GM21717 (cell line): ENCODE data around the gene MLN.

Experiments
- ATAC-seq: cut with Tn5 transposase; IDR thresholded peaks from one replicate; pipeline ENCODE4 v1.9.1; 2021; ENCODE audit warnings: mild to moderate bottlenecking, moderate library complexity; ENCODE audit not compliant: unreplicated experiment

The MLN gene

DNA sequence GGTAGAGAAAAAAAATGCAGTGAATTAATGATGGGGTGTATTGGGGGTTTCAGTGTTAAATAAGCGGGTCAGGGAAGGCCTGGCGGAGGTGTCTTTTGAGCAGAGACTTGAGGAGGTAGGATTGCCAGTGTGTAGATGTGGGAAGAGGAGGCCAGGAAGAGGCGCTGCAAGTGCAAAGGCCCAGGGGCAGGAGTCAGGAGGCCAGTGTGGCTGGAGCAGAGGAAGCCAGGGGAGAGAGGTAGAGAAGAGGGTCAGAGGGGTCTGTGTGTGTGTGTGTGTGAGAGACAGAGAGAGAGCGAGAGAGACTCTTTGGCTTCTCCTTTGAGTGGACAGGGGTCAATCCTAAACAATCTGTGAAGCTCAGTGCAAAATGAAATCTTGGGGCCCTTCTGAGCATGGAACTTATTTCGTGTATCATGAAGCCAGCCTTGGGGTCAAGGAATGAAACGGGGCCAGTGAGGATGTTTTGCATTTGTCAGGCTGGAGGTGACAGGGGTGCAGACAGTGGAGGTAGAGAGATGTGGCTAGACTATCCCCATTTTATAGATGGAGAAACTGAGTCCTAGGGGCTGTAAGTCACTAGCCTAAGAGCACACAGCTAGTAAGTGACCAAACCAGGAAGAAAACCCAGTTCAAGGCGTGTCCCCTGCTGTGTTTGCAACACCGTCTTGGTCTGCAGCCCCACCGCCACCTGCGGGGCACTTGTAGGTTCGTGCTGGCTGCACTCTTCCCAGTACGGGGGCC is 47.4 kb downstream of the MLN start:
- no peak for ATAC-seq

DNA sequence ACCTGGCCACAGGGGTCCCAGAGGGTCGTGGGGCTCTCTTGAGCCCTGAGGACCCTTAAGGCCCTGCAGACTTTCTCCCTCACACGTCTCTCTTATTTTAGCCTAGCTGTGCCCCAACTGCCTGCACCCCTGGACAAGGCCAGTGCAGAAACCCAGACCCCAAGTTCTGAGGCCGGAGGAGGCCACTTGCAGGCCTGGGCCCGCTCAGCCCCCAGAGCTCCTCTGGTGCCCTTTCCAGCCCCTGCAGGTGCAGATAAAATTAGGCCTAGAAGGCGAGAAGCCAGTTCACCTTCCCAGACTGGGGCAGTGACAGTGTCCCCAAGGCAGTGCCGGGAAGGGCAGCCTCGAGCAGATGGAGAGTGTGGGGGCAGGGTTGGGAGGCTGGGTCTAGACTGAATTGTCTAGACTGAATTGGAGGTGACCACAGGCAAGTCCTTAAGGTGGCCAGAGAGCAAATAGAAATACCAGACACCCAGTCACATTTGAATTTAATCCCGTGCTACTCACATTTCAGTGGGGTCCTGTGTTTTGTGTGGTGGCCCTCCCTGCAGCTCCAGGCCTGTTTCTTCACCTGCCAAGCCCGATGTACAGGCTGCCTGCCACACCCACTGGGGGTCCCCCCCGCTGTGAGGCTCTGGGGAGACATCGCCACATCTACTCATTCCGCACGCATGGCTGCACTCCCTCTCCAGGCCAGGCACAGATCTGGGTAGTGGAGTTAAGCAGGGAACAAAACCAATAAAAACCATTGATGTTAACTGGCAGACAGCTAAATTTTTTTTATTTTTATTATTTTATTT is 48.5 kb downstream of the MLN start:
- no peak for ATAC-seq

DNA sequence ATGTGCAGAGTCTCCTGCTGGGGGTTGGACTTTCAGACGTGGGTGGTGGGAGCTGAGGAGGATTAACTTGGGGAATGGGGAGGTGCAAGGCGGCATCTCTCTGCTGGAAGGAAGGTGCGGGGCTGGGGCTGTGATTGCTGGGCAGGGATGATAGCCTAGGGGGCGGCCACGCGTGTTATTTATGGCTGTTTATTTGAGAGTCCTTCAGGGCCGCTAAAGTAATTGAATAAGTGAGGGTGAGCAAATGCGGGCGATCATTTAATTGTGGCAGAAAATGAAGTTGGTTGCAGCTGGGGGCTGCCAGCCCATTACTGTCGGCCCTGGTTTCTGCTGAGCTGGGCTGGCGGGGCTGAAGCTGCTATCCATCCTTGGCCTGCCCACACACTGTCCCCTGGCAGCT is 49.6 kb downstream of the MLN start:
- no peak for ATAC-seq

DNA sequence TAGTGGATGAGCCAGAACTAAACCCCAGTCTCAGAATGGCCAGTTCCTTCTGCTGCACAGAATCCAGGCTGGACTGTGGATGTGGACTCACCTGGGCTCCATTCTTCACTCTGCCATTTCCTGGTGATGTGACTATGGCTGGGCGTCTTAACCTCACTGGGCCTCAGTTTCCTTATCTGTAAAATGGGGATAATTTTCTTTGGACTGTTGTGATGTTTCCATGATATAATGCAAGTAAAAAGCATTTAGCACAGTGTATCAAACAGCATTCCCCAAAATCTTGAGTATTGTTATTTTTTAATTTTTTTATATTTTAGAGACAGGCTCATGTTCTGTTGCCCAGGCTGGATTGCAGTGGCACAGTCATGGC is 51.2 kb downstream of the MLN start:
- ATAC-seq = no peak

DNA sequence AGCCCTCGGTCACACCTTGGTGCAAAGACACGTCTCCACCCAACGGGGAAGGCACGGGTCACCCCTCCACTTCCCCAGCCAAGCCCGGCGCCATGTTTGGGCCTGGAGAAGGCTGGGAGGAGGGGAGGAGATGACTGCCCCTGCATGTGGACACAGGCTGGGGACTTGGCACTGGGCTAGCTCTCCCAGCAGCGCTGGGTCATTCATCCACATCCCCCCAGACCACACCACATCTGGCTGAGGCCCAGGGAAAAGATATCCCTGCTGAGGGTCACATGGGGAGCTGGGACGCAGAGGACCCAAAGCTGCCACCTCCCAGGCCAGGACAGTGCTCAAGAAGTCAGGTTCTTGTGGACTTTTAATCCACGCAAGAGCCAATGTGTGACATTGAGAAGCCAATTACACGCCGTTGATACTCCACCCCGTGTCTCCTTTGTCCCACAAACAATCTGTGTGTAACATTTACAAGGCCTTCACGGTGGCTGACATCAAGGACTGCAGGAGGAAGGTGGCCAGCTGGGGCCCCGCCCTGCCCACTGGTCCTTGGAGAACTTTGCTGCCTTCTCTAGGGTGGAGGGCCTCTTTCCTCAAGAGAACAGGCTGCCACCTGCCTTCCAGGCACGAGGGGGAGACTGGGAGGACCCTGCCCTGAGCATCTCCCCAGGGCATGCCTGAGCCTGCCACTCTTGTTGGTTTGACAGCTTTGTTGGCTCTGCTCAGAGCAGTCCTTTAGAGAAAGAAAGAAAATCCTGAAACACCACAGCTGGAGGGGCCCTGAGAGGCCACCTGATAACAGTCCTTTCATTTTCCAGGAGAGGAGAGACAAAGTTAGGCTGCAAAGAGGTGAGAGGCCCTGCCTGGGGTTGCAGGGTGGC is 51.8 kb downstream of the MLN start:
- ATAC-seq = no peak

DNA sequence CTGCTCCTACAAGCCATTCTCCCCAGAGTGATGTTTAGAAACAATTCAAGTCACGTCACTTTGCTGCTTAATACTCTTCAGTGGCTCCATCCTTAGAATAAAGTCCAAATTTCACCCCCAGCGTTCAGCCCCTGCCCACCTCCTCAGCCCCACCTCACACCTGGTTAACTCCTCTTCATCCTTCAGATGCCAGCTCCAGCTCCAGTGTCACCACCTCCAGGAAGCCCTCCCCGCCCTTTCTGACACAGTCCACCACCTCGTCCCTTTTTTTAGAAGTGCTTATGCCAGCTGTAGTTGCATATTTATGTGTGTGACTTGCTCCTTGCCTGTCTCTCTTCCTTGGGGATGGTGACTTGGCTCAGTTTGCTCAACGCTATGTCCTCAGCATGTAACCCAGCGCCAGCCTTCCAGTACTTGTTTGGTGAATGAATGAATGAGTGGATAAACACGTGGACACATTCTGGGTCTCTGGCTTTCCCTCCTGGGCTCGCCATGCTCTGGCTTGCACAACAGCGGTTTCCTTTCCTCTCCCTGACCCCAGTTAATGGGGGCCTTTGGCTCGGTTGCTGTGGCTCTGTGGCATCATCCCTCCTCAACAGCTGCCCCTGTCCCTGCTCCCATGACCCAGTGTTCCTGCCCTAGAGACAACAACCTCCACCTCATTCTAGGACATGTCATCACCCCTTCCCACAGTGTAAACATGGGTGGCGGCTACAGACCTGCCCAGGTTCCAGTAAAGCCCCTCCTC is 53.4 kb downstream of the MLN start:
- no peak for ATAC-seq

DNA sequence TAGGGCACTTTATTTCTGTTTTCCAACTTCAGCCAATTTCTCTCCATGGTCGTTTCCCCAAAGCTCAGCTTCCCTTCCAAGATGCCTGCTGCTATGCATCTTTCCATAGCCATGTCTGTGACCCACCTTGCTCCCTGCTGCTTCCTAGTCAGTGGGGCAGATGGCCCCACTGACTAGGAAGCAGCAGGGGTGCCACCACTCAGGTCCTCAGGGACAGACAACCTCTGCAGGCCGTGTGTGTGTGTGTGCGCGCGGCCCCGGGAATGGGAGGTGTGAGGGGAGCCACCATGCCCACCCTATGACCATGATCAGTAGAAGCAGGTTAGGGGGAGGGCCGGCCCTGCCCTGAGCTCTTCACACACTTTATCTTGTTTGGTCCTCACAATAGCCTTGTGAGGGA is 54.4 kb downstream of the MLN start:
- no peak for ATAC-seq

DNA sequence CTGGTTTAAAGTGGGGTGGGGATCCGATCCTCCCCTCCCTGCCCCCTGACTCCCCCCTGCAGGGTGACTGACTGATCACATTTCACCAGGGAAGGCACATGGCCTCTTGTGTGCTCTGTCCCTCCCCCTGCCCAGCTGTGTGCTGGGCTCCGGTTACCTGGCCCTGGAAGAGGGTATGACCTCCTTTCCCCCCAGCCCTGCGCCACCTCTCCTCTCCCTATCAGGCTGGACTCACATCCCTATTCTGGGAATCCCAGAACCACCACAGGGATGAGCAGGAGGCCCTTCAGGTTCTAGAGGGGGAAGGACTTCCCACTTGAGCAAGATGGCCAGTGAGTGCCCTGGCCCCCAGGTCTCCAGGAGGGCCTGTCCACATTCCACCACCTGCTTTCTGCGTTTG is 55.0 kb downstream of the MLN start:
- ATAC-seq = no peak

DNA sequence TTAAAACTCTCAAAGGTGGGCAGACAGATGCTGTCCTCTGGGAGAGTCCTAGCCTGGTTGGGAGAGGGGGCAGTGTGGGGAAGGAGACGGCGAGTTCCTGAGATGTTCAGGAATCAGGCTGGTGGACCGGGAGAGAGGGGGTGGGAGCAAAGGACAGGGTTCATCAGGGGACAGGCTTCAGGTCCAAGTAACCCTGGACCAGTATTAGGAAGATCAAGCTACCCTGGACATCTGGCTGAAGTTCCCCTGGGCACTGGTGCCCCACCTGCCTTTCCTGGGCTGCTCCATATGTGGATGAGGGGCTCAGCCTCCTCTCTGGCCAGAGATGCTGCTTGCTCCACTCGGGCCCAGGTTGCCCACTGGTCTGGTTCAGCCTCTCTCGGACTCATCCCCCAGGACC is 56.0 kb downstream of the MLN start:
- no peak for ATAC-seq

DNA sequence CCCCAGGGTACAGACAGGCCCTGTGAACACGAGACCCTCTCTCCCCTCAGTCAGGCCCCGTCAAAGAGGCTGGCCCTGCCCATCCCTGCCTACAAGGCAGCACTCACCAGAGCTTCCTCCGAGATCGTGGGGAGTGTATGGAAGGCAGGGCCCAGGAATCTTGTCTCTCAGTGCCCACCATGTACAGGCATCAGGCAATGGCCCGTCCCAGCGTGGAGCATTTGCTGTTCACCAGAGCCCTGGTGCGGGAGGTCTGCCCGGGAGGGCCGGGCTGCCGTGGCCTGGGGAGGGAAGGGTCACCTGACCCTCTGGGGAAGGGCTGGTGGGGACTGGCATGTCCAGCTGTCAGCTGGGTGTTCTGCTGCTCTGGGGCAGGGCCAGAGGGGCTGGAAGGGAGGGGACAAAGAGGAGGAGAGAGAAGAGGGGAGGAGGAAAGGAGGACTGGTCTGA is 57.1 kb downstream of the MLN start, which contains the start of gene IP6K3:
Gene IP6K3, minus strand, starts transcription at position 255 of the 450 bp plus-strand sequence. CDS start 11,429 bp downstream, outside the sequence.
- no peak for ATAC-seq

DNA sequence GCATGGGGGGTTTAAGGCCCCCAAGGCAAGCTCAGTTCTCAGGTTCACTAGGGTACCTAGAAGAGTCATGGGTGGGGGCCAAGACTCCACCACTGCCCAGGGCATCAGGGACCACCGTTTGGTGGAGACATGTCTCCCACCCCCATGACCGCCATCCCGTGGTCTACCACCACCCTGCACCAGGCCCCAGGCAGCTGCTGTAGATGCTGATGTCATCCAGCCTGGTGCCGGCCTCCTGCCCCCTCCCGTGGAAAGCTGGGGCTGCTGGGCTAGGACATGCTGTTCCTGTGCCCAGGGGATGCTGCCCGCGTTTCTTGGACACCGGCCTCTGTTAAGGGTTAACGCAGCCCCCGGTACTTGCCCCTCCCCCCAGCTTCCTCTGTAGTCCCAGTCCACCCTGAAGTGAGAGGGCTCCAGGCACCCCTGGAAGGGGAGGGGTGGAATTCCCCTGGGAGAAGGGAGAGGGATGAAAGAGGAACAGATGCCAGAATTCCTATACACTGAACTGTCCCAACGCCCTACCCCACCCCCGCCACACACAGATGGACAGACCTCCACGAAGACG is 57.7 kb downstream of the MLN start:
- ATAC-seq = no peak

DNA sequence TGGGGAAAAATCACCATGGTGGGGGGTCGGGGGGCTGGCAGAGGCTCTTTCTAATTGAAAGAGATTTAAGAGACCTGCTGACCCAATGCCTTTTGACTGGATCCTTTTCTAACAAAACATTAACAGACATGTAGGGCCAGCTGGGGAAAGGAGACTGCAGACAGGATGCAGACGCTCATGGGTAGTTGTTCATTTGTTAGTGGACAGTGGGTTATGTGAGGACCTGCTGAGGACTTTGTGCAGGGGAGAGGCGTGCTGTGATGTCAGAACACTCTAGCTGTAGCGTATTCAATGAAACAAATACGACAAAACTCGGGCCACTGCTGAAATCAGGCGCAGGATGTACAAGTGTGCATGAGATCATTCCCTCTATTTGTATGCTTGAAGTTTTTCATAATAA is 58.3 kb downstream of the MLN start:
- no peak for ATAC-seq

DNA sequence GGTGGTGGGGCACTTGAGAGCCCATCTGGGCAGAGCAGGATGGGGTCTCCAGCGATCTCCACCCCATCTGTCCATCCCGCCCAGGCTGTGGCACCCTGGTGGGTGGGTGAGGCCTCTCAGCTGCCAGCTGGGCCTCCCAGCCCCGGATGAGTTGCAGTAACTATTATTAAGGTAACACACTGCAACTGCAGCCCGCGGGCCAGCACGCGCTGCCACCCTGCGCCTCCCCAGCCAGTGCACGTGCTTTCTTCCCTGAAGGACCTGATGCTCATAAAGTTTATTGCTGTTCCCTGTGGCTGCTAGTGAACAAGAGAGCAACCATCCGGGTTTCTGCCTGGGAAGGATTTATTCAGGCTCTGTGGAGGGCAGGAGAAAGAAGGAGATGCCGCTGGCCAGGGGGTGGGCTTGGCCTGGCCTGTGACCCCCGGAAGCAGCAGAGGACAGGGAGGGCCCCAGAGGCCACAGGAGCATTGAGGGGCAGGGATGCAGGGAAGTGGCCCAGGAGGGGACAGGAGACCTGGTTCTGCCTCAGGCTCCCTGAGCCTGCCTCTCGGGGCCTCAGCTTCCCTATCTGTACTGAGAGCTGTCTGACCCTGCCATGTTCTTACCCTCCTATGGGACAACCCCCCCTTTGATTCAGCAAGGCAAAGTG is 58.8 kb downstream of the MLN start:
- no peak for ATAC-seq
